Measurements from ENCODE around the gene CCBE1.

Gene CCBE1

GRCh38 chr18:59565957-59566356 is 131.3 kb downstream of the CCBE1 start:
- DNase-seq, result no peak
- in situ Hi-C loops (cut with HindIII; ENCODE audit: low pct_ligation_motif_present, low pct_unique_long_range_greater_than_20kb, low sequenced_read_pairs), result no loop called here

- in situ Hi-C loops (cut with HindIII; ENCODE audit: low pct_ligation_motif_present, low pct_unique_long_range_greater_than_20kb, low sequenced_read_pairs), result no loop called here
- DNase-seq, result no peak
Observed at GRCh38 chr18:59564561-59564960, 132.7 kb downstream of the CCBE1 start.

- no peak for DNase-seq
- in situ Hi-C loops (cut with HindIII; ENCODE audit: low pct_ligation_motif_present, low pct_unique_long_range_greater_than_20kb, low sequenced_read_pairs), result no loop called here
Observed at GRCh38 chr18:59563176-59563785, 133.9 kb downstream of the CCBE1 start.

- DNase-seq, result no peak
- in situ Hi-C loops (cut with HindIII; ENCODE audit: low pct_ligation_motif_present, low pct_unique_long_range_greater_than_20kb, low sequenced_read_pairs), result no loop called here
Observed at GRCh38 chr18:59562751-59563150, 134.5 kb downstream of the CCBE1 start.

GRCh38 chr18:59561612-59562011 is 135.6 kb downstream of the CCBE1 start:
- no peak for DNase-seq
- in situ Hi-C loops (cut with HindIII; ENCODE audit: low pct_ligation_motif_present, low pct_unique_long_range_greater_than_20kb, low sequenced_read_pairs), result no loop called here

GRCh38 chr18:59560556-59560955 is 136.7 kb downstream of the CCBE1 start:
- in situ Hi-C loops (cut with HindIII; ENCODE audit: low pct_ligation_motif_present, low pct_unique_long_range_greater_than_20kb, low sequenced_read_pairs), result no loop called here

GRCh38 chr18:59559528-59559927 is 137.7 kb downstream of the CCBE1 start:
- in situ Hi-C loops (cut with HindIII; ENCODE audit: low pct_ligation_motif_present, low pct_unique_long_range_greater_than_20kb, low sequenced_read_pairs), result no loop called here
- no peak for DNase-seq

More at GRCh38 chr18:59560556-59560955, 136.7 kb downstream of the CCBE1 start:
- DNase-seq, result no peak

- in situ Hi-C loops (cut with HindIII; ENCODE audit: low pct_ligation_motif_present, low pct_unique_long_range_greater_than_20kb, low sequenced_read_pairs), result no loop called here
- no peak for DNase-seq
Observed at GRCh38 chr18:59555995-59556659, 141.1 kb downstream of the CCBE1 start.

GRCh38 chr18:59554796-59555335 is 142.4 kb downstream of the CCBE1 start:
- in situ Hi-C loops (cut with HindIII; ENCODE audit: low pct_ligation_motif_present, low pct_unique_long_range_greater_than_20kb, low sequenced_read_pairs), result no loop called here
- DNase-seq, result no peak

GRCh38 chr18:59553273-59553870 is 143.9 kb downstream of the CCBE1 start:
- DNase-seq, result no peak

GRCh38 chr18:59551902-59552635 is 145.2 kb downstream of the CCBE1 start:
- DNase-seq, result no peak
- in situ Hi-C loops (cut with HindIII; ENCODE audit: low pct_ligation_motif_present, low pct_unique_long_range_greater_than_20kb, low sequenced_read_pairs), result no loop called here

More at GRCh38 chr18:59553273-59553870, 143.9 kb downstream of the CCBE1 start:
- in situ Hi-C loops (cut with HindIII; ENCODE audit: low pct_ligation_motif_present, low pct_unique_long_range_greater_than_20kb, low sequenced_read_pairs), result no loop called here

- in situ Hi-C loops (cut with HindIII; ENCODE audit: low pct_ligation_motif_present, low pct_unique_long_range_greater_than_20kb, low sequenced_read_pairs), result no loop called here
- DNase-seq, result no peak
Observed at GRCh38 chr18:59550174-59550516, 147.1 kb downstream of the CCBE1 start.

GRCh38 chr18:59549503-59550173 is 147.6 kb downstream of the CCBE1 start:
- in situ Hi-C loops (cut with HindIII; ENCODE audit: low pct_ligation_motif_present, low pct_unique_long_range_greater_than_20kb, low sequenced_read_pairs), result no loop called here
- no peak for DNase-seq

- in situ Hi-C loops (cut with HindIII; ENCODE audit: low pct_ligation_motif_present, low pct_unique_long_range_greater_than_20kb, low sequenced_read_pairs), result no loop called here
- DNase-seq, result peak; percentile 17
Observed at GRCh38 chr18:59547581-59548182, 149.5 kb downstream of the CCBE1 start.

- DNase-seq, result no peak
- in situ Hi-C loops (cut with HindIII; ENCODE audit: low pct_ligation_motif_present, low pct_unique_long_range_greater_than_20kb, low sequenced_read_pairs), result no loop called here
Observed at GRCh38 chr18:59546188-59546587, 151.0 kb downstream of the CCBE1 start.

GRCh38 chr18:59540780-59541179 is 156.4 kb downstream of the CCBE1 start:
- DNase-seq, result no peak
- in situ Hi-C loops (cut with HindIII; ENCODE audit: low pct_ligation_motif_present, low pct_unique_long_range_greater_than_20kb, low sequenced_read_pairs), result no loop called here

GRCh38 chr18:59540346-59540745 is 156.9 kb downstream of the CCBE1 start:
- DNase-seq, result no peak
- in situ Hi-C loops (cut with HindIII; ENCODE audit: low pct_ligation_motif_present, low pct_unique_long_range_greater_than_20kb, low sequenced_read_pairs), result no loop called here

- no peak for DNase-seq
- in situ Hi-C loops (cut with HindIII; ENCODE audit: low pct_ligation_motif_present, low pct_unique_long_range_greater_than_20kb, low sequenced_read_pairs), result no loop called here
Observed at GRCh38 chr18:59539108-59539507, 158.1 kb downstream of the CCBE1 start.
